DND-41 (cell line): ENCODE results near the gene ERC2.

Experiments used
- EZH2 ChIP-seq: IDR thresholded peaks from 3 replicates; pipeline ENCODE4 v1.6.1; 2012; ENCODE audit warnings: borderline replicate concordance, low read depth, mild to moderate bottlenecking, moderate library complexity, low read length, inconsistent platforms; ENCODE audit not compliant: severe bottlenecking
- TF ChIP-seq, protein P1 (sequence below): IDR thresholded peaks from 2 replicates; pipeline ENCODE4 v1.5.1; 2012; ENCODE audit warnings: borderline replicate concordance, low read length, moderate library complexity, mild to moderate bottlenecking; ENCODE audit not compliant: poor library complexity, severe bottlenecking; ENCODE audit errors: extremely low read depth

GRCh38 chr3:56467801-56468183 lies 475 bp downstream of the ERC2 start:
- TF ChIP-seq, protein P1, sequence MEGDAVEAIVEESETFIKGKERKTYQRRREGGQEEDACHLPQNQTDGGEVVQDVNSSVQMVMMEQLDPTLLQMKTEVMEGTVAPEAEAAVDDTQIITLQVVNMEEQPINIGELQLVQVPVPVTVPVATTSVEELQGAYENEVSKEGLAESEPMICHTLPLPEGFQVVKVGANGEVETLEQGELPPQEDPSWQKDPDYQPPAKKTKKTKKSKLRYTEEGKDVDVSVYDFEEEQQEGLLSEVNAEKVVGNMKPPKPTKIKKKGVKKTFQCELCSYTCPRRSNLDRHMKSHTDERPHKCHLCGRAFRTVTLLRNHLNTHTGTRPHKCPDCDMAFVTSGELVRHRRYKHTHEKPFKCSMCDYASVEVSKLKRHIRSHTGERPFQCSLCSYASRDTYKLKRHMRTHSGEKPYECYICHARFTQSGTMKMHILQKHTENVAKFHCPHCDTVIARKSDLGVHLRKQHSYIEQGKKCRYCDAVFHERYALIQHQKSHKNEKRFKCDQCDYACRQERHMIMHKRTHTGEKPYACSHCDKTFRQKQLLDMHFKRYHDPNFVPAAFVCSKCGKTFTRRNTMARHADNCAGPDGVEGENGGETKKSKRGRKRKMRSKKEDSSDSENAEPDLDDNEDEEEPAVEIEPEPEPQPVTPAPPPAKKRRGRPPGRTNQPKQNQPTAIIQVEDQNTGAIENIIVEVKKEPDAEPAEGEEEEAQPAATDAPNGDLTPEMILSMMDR: no peak
- no peak for TF ChIP-seq EZH2
